HepG2 (cell line): Measurements from ENCODE around the gene ERCC6.

Experiments
- ATF2 ChIP-seq: sonication (generic); formaldehyde crosslinking; IDR thresholded peaks from 2 replicates; pipeline ENCODE4 v1.4.0; 2020; ENCODE audit warnings: missing genetic modification reagents
- BORCS8-MEF2B ChIP-seq: sonication (generic); formaldehyde crosslinking; IDR thresholded peaks from 2 replicates; pipeline ENCODE4 v1.8.0; 2022; ENCODE audit warnings: mild to moderate bottlenecking, missing genetic modification reagents
- CEBPB ChIP-seq: IDR thresholded peaks from 2 replicates; pipeline ENCODE4 v1.6.1; 2011; ENCODE audit warnings: low read depth, low read length, improper control_type of control experiment, borderline replicate concordance
- CTCF ChIP-seq: sonication (generic); formaldehyde crosslinking; IDR thresholded peaks from 2 replicates; pipeline ENCODE4 v1.5.0; 2020; ENCODE audit warnings: mild to moderate bottlenecking, missing genetic modification reagents, moderate library complexity
- ELF1 ChIP-seq: sonication (generic); formaldehyde crosslinking; IDR thresholded peaks from 2 replicates; pipeline ENCODE4 v1.4.0; 2020; ENCODE audit warnings: missing genetic modification reagents
- EP300 ChIP-seq, 3 experiments: sonication (generic) in 1 of 3; formaldehyde crosslinking in 1 of 3; IDR thresholded peaks; 2 replicates each; pipeline versions ENCODE4 v1.5.1 to v1.6.1; 2011 to 2020; ENCODE audit warnings: low read depth in 2 of 3, low read length in 2 of 3, borderline replicate concordance in 1 of 3, improper control_type of control experiment in 1 of 3, mild to moderate bottlenecking in 1 of 3, missing genetic modification reagents in 1 of 3, moderate library complexity in 1 of 3
- MAZ ChIP-seq, 2 experiments: sonication (generic) in 1 of 2; formaldehyde crosslinking in 1 of 2; IDR thresholded peaks; 2 replicates each; pipeline versions ENCODE4 v1.5.0 to v1.6.1; 2012 to 2020; ENCODE audit warnings: low read depth in 2 of 2, mild to moderate bottlenecking in 2 of 2, borderline replicate concordance in 1 of 2, improper control_type of control experiment in 1 of 2, low read length in 1 of 2, missing genetic modification reagents in 1 of 2, moderate library complexity in 1 of 2
- NKX3-1 ChIP-seq: sonication (generic); formaldehyde crosslinking; IDR thresholded peaks from 2 replicates; pipeline ENCODE4 v1.5.0; 2020; ENCODE audit warnings: missing genetic modification reagents
- STAT6 ChIP-seq: sonication (generic); formaldehyde crosslinking; IDR thresholded peaks from 2 replicates; pipeline ENCODE4 v1.4.0; 2020; ENCODE audit warnings: missing genetic modification reagents, mild to moderate bottlenecking, borderline replicate concordance
- TAF15 ChIP-seq: fragments of 200-400 bp; formaldehyde crosslinking; IDR thresholded peaks from one replicate; pipeline ENCODE4 v1.6.1; 2018; ENCODE audit warnings: mild to moderate bottlenecking, low read depth, low read length; ENCODE audit not compliant: poor library complexity, severe bottlenecking
- TFAP4 ChIP-seq: sonication (generic); IDR thresholded peaks from 2 replicates; pipeline ENCODE4 v1.6.1; 2016; ENCODE audit warnings: low read depth, borderline replicate concordance
- TGIF2 ChIP-seq: IDR thresholded peaks from 2 replicates; pipeline ENCODE4 v1.6.1; 2016; ENCODE audit warnings: control low read depth, missing compliant biosample characterization

GRCh38 chr10:49519717-49520116 is 19.2 kb downstream of the ERCC6 start:
- TF ChIP-seq ATF2 (CRISPR knock-in tag) (no peak), CTCF (CRISPR knock-in tag) (no peak), ELF1 (CRISPR knock-in tag) (no peak), BORCS8-MEF2B (CRISPR knock-in tag) (no peak), CEBPB (no peak), EP300 (IDR thresholded peaks at IDR 0.05; ENCODE audit: low read depth in 2 of 2, low read length in 2 of 2) (no peak), EP300 (CRISPR knock-in tag; IDR thresholded peaks at IDR 0.05; ENCODE audit: borderline replicate concordance) (no peak), TAF15 (no peak), TGIF2 (no peak), TFAP4 (no peak), NKX3-1 (no peak), MAZ (IDR thresholded peaks at IDR 0.05; ENCODE audit: borderline replicate concordance, low read depth, low read length) (no peak), MAZ (CRISPR knock-in tag; IDR thresholded peaks at IDR 0.05; ENCODE audit: low read depth) (no peak), STAT6 (CRISPR knock-in tag) (no peak)
